ENCODE measurements around the gene SLIT3. TPM values are rescaled to one million over a fixed set of nuclear protein-coding genes. Genes with fewer than 3 reads are reported as not detected.

SLIT3 gene
- polyA plus RNA-seq, 1 of the 3 experiments (the other 2 are of a cell fraction): 119 TPM

DNA sequence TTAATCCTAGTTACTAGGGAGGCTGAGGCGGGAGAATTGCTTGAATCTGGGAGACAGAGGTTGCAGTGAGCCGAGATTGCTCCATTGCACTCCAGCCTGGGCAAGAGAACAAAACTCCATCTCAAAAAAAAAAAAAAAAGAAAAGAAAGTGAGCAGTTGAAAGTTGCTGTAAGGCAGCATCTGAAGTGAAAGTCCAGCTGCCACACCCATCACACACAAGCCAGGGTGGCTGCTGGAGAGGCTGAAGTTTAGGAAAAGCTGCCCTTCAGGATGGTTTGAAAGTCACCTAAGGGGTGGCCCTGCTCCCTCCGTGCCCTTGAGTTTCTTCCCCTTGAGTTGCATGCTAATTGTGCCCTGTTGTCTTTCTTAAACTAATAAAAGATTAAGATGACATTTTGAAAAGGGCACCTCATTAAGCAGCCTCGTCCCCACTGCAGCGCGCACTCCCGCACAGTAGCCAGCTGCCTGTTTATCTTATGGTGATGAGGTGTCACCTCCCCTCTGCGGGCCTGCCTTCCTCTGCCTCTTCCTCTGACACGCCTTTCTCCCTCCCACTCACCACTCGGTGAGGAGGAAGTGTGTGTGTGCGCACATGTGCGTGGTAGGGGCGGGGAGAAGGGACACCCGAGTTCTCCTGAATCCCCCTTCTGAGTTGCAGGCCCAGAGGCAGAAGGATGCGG, 617.6 kb downstream of the SLIT3 start:
- H3K27ac ChIP-seq (ENCODE audit: low read depth in 2 of 2, low read length in 1 of 2): no peak overlapping the region; a peak in 1 of 4 replicates
- no peaks in the 10 kb centered on the region for H3K27me3 ChIP-seq (ENCODE audit: insufficient read depth)
- no peak overlapping the region for H2AFZ ChIP-seq (ENCODE audit: low read depth)
- TF ChIP-seq NFIC (IDR thresholded peaks at IDR 0.05; ENCODE audit: borderline replicate concordance) (no peak), EP300 (IDR thresholded peaks at IDR 0.05; ENCODE audit: borderline replicate concordance in 1 of 2, low read depth in 1 of 2, low read length in 1 of 2) (no peak), GATA2 (CRISPR knock-in tag; IDR thresholded peaks at IDR 0.05) (no peak), YY1 (IDR thresholded peaks at IDR 0.05; ENCODE audit: low read depth) (no peak), POLR2AphosphoS5 (IDR thresholded peaks at IDR 0.05; ENCODE audit: low read depth, low read length) (no peak), SMC3 (IDR thresholded peaks at IDR 0.05; ENCODE audit: low read depth, low read length) (no peak), TEAD4 (IDR thresholded peaks at IDR 0.05; ENCODE audit: borderline replicate concordance, insufficient read depth) (no peak), SIN3A (IDR thresholded peaks at IDR 0.05; ENCODE audit: borderline replicate concordance, low read depth, low read length) (no peak), NRF1 (IDR thresholded peaks at IDR 0.05; ENCODE audit: low read depth, low read length) (no peak), MXI1 (IDR thresholded peaks at IDR 0.05; ENCODE audit: low read depth, low read length) (no peak), RFX5 (IDR thresholded peaks at IDR 0.05; ENCODE audit: low read length) (no peak), RXRA (IDR thresholded peaks at IDR 0.05; ENCODE audit: borderline replicate concordance, low read depth) (no peak), RAD21 (IDR thresholded peaks at IDR 0.05; ENCODE audit: low read length) (no peak), FOXM1 (IDR thresholded peaks at IDR 0.05; ENCODE audit: low read depth) (no peak), FOSL2 (IDR thresholded peaks at IDR 0.05; ENCODE audit: borderline replicate concordance, low read depth) (no peak)
- TF ChIP-seq, protein P1, sequence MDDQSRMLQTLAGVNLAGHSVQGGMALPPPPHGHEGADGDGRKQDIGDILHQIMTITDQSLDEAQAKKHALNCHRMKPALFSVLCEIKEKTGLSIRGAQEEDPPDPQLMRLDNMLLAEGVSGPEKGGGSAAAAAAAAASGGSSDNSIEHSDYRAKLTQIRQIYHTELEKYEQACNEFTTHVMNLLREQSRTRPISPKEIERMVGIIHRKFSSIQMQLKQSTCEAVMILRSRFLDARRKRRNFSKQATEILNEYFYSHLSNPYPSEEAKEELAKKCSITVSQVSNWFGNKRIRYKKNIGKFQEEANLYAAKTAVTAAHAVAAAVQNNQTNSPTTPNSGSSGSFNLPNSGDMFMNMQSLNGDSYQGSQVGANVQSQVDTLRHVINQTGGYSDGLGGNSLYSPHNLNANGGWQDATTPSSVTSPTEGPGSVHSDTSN (IDR thresholded peaks at IDR 0.05): no peak
- peaks cover 4 to 66% of the 10 kb centered on the region in 2 experiments for H3K36me3 ChIP-seq (replicated peaks in 1 of 2; ENCODE audit: control insufficient read depth in 1 of 2, insufficient read depth in 2 of 2, low read length in 1 of 2)
- DNase-seq: no peak
- 97% methylated on average over 15 of the region's 15 CpGs for WGBS (ENCODE audit: low lambda C conversion rate)
- ChIA-PET CTCF (interaction anchor here (4.9 kb wide), 1 partner anchor 9 kb away, joined by 42 read pairs; no protein-coding TSS in a partner anchor), POLR2A (no interaction called here)
- no peak overlapping the region for H3K4me3 ChIP-seq (ENCODE audit: low read depth in 2 of 2, low read length in 1 of 2)
- no peak overlapping the region for H3K4me2 ChIP-seq
- H3K9me3 ChIP-seq: no peaks in the 10 kb centered on the region
- H3K4me1 ChIP-seq (ENCODE audit: control insufficient read depth in 1 of 2, insufficient read depth in 2 of 2, low read depth in 1 of 2, low read length in 1 of 2): peaks cover 0 to 15% of the 10 kb centered on the region in 2 experiments; a peak in 1 of 4 replicates
- no peaks in the 10 kb centered on the region for H3F3A ChIP-seq (replicated peaks; ENCODE audit: insufficient read depth)
- H3K9me2 ChIP-seq: no peaks in the 10 kb centered on the region
- no peaks in the 10 kb centered on the region for H3K79me2 ChIP-seq (ENCODE audit: insufficient read depth)
- no peak overlapping the region for H3K9ac ChIP-seq
- H4K20me1 ChIP-seq (ENCODE audit: insufficient read depth): no peaks in the 10 kb centered on the region

DNA sequence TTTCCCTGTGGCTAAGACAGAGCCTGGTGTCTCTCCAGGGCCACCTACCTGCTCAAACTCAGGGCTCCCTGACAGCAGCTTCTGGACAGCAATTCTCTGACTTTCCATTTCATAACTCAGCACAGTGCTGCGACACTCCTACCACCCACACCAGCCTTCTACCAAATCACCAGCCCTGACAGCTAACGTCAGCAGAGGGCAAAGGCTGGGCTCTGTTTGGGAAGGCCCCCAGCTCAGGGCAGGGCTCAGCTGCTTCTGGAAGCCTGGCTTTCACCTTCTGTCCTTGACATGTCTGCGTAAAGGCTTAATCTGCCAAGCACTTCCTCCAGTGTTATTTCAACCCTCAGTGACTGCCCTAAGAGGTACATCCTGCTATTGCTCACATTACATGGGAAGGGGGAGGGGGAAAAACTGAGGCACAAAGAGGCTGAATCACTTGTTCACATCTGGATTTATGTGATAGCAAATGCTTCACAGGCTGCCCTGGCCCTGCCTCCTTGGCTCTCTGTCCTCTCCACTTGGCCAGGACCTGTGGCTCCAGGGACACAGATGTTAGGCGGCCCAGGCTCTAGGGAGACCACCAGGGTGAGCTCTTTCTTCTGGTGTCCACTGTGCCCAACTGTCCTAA, 619.3 kb downstream of the SLIT3 start:
- Histone ChIP-seq H3K9me3 (no peaks in the 10 kb centered on the region), H3K4me1 (ENCODE audit: control insufficient read depth in 1 of 2, insufficient read depth in 2 of 2, low read depth in 1 of 2, low read length in 1 of 2) (peaks cover 0 to 21% of the 10 kb centered on the region in 2 experiments; a peak in 1 of 4 replicates), H3K9me2 (no peaks in the 10 kb centered on the region), H3K79me2 (ENCODE audit: insufficient read depth) (no peaks in the 10 kb centered on the region), H3K4me3 (ENCODE audit: low read depth in 2 of 2, low read length in 1 of 2) (no peak overlapping the region), H2AFZ (ENCODE audit: low read depth) (no peak overlapping the region), H3K9ac (no peak overlapping the region), H3K4me2 (no peak overlapping the region), H3K36me3 (replicated peaks in 1 of 2; ENCODE audit: control insufficient read depth in 1 of 2, insufficient read depth in 2 of 2, low read length in 1 of 2) (peaks cover 4 to 56% of the 10 kb centered on the region in 2 experiments), H3K27me3 (ENCODE audit: insufficient read depth) (no peaks in the 10 kb centered on the region), H3K27ac (ENCODE audit: low read depth in 2 of 2, low read length in 1 of 2) (peak overlapping the region in 1 of 2 experiments; percentile 35; a peak in 1 of 4 replicates), H3F3A (replicated peaks; ENCODE audit: insufficient read depth) (no peaks in the 10 kb centered on the region), H4K20me1 (ENCODE audit: insufficient read depth) (no peaks in the 10 kb centered on the region)
- CTCF ChIA-PET: interaction anchor here (1.4 to 4.9 kb wide), 4 partner anchors 11 to 265 kb away, joined by 3 to 42 read pairs (median 10); no protein-coding TSS in a partner anchor
- TF ChIP-seq, protein P2, sequence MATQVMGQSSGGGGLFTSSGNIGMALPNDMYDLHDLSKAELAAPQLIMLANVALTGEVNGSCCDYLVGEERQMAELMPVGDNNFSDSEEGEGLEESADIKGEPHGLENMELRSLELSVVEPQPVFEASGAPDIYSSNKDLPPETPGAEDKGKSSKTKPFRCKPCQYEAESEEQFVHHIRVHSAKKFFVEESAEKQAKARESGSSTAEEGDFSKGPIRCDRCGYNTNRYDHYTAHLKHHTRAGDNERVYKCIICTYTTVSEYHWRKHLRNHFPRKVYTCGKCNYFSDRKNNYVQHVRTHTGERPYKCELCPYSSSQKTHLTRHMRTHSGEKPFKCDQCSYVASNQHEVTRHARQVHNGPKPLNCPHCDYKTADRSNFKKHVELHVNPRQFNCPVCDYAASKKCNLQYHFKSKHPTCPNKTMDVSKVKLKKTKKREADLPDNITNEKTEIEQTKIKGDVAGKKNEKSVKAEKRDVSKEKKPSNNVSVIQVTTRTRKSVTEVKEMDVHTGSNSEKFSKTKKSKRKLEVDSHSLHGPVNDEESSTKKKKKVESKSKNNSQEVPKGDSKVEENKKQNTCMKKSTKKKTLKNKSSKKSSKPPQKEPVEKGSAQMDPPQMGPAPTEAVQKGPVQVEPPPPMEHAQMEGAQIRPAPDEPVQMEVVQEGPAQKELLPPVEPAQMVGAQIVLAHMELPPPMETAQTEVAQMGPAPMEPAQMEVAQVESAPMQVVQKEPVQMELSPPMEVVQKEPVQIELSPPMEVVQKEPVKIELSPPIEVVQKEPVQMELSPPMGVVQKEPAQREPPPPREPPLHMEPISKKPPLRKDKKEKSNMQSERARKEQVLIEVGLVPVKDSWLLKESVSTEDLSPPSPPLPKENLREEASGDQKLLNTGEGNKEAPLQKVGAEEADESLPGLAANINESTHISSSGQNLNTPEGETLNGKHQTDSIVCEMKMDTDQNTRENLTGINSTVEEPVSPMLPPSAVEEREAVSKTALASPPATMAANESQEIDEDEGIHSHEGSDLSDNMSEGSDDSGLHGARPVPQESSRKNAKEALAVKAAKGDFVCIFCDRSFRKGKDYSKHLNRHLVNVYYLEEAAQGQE (IDR thresholded peaks at IDR 0.05; ENCODE audit: low read depth, low read length): no peak
- TF ChIP-seq POLR2AphosphoS5 (IDR thresholded peaks at IDR 0.05; ENCODE audit: low read depth, low read length): no peak
- TF ChIP-seq, protein P3, sequence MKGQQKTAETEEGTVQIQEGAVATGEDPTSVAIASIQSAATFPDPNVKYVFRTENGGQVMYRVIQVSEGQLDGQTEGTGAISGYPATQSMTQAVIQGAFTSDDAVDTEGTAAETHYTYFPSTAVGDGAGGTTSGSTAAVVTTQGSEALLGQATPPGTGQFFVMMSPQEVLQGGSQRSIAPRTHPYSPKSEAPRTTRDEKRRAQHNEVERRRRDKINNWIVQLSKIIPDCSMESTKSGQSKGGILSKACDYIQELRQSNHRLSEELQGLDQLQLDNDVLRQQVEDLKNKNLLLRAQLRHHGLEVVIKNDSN (IDR thresholded peaks at IDR 0.05; ENCODE audit: borderline replicate concordance, low read depth): no peak
- no peak for TF ChIP-seq RFX5 (IDR thresholded peaks at IDR 0.05; ENCODE audit: low read length)
- WGBS (ENCODE audit: low lambda C conversion rate): 100% methylated on average over 2 of the region's 4 CpGs
- no peak for DNase-seq
- POLR2A ChIA-PET: interaction anchor here (1.0 kb wide), 1 partner anchor 102 kb away, joined by 4 read pairs; the partner anchor contains the start of gene PANK3

Measured in SK-N-SH (cell line).